Ecto neural progenitor cell (in vitro differentiated cells): Measurements from ENCODE around the gene CASP3.
"Not testable (repeated sequence)": the region's sequence is repeated elsewhere in the genome, so short reads cannot be mapped to it uniquely, and the experiment has no call there.

Experiments used
- DNase-seq: peaks from one replicate; pipeline ENCODE4 v3.0.0-alpha.2; 2018; ENCODE audit warnings: low spot score

The CASP3 gene

DNA sequence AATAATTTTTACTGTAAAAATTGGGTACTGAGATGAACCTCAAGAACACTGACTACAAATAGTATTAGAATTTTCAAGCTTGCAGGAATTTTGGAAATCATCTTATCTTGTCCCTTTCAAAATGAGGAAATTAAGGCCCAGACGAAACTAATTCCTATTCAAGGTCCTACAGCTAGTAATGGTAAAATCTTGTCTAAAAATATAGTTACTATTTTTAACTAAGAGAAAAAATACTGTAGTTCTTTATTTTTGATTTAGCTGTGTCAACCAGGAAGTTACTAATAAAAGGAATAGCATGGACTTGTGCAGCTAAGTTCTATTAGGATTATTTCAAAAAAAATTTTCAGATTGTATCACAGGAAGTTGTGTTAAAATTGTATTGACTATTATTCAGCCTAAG lies 13.0 kb upstream of the CASP3 start:
- DNase-seq, result no peak

DNA sequence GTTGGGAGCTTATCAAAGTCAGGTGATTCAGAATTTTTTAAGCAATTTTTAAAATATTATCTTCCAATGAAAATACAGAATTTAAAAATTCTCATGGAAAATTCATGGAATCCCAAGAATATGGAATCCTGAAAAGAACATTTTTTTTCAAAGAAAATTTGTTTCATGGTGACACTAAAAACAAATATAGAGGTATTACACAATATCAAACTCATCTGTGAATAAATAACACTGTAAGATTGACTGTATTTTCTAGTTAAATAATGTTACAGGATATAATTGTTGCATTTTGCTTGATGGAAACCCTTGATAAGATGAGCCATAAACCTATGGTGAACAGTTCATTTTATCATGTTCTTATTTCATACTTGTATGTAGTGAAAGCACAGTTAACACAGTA lies 11.7 kb upstream of the CASP3 start:
- no peak for DNase-seq

DNA sequence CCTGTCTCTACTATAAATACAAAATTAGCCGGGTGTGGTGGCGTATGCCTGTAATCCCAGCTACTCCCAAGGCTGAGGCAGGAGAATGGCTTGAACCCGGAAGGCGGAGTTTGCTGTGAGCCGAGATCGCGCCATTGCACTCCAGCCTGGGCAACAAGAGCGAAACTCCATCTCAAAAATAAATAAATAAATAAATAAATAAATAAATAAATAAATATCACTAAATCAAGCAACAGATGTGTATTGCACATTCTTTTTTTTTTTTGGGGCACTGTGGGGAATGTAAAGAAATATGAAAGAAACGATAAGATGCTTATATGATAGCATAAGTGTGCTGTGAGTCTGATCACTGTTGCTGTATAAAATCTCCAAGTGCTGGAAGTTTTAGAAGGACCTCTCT lies 8.6 kb upstream of the CASP3 start:
- DNase-seq, result not testable (repeated sequence)

DNA sequence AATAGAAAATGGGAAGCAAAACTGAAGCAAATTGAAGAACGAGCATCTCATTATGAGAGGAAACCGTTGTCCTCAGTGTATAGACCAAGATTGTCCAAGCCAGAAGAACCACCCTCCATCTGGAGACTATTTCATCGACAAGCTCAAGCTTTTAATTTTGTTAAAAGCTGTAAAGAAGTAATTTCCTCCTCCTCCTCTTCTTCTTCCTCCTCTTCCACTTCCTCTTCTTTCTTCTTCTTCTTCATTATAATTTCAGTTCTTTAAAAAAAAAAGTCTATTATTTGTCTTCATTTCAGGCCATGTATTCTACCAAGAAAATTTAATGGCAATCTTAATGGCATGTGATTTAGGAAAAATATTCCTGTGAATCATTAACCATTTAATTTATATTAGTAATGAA lies 7.9 kb upstream of the CASP3 start:
- DNase-seq, result no peak

DNA sequence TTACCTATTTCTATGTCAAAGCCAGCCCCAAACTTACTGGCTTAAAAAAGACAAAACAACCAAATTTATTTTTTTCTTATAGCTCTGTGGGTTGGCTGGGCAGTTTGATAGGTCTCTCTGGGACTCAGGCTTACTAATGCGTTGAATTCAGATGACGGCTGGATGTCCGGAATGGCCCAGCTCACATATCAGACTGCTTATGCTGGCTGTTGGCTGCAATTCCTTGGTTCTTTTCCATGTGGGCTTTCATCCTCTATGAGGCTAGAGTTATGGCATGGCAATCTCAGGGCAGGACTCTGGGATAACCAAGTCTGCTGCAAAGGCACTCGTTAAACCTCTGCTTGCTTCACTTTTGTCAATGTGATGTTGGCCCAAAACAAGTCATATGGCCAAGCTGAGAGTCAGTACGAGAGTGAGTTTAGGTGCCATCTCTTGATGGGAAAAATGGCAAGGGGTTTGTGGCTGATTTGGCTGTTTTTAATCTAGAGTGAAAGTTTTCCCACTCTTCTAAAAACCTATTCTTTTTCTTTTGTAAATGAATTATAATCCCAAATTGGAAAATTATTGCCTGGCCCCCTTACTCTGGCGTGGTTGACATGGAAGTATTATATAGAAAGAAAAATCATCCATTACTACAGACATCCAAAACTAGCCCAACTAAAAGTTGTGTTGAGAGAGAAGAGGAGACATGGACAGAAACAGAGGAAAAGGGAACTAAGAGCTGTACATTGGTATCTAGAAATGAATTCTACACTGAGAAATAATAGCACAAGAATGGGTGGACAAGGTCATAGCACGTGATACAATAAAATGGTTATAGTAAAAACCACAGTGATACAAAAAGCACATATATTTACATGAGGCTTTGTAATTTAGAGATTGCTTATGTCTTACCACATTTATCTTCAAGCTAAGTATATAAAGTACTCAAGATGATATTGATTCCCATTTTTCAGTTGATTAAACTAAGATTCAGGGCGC lies 6.9 kb upstream of the CASP3 start:
- no peak for DNase-seq

DNA sequence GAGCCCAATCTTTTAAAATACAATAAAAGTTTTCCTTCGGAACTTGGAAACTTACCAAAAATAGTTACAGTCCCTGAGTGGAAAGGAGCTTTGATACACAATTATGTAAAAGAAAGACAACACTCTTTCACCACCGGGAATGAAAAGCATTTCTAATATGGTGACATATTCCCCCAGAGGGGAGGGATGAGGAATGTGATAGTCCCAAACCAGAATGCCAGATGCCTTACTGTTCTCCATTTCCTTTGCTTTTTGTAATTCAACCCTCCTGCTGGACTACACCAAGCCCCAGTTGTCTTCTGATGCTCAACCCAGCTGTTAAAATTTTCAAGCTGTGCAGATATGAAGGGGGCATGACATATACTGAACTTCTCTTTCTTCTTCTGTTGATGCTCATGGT lies 4.4 kb upstream of the CASP3 start:
- DNase-seq, result no peak

DNA sequence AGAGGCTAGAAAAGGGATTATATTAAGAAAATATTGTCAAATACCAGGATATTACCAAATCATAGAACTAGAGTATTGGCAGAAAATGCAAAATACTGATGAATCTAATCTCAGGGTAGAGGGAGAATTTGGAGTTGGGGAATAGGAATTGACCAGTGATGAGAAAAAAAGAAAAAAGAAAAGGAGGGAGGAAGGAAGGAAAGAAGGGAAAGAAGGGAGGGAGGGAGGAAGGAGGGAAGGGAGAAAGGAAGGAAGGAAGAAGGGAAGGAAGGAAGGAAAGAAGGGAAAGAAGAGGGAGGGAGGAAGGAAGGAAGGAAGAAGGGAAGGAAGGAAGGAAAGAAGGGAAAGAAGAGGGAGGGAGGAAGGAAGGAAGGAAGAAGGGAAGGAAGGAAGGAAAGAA lies 3.4 kb upstream of the CASP3 start:
- not testable (repeated sequence) for DNase-seq

DNA sequence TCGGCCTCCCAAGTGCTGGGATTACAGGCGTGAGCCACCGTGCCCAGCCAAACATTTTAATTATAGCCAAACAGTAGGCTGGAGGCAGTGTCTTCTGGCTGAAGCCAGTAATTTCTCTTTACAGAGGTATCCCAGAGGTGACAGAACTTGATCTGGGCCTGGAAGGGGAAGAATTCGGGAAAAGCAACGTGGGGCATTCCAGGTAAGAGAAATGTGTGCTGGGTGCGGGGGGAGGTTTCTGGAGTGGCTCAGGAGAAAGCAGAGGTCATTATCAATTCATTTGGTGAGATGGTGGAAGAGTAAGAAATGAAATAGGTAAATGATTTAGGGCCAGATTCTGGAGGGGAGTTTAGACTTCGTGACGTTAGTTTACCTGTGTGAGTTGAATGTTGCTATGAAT lies 2.7 kb upstream of the CASP3 start:
- no peak for DNase-seq

DNA sequence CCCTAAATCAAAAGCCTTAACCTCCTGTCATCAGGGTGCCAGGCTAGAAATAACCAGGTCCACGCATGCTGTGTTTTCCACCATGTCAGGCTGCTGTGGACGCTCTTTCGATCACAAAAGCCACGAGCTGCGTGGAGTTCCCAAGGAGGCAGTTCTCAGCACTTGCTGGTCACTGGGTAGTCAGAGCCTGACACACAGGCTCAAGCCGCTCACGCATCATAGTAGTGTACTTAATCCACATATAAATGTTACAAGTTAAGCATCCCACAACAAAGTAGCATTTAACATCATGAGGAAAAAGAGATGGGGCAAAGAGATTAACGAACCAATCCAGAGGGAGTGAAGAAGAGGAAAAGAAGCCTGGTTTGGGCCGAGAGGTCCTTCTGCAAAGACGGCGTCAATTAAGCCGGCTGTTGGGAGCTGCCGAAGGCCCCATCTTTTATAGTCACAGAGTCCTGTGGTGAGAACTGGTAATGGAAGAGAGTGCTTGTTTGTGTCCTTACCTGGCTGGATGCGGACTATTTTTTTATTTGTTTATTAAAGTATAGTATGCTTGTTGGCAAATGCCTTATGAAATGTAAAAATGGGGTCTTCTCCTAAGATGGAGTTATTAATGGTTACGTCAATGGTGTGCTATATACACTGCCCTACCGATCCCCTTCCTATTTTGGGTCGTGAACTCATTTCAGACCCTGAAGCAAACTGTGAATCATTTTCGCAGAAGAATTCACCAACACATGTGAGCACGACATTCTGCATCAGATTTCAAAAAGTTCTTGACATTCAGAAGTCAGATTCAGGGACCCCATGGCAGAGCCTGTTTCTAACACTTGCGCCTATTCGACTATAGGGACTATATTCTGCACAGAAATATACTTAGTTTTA lies 966 bp upstream of the CASP3 start:
- peak; percentile 62 for DNase-seq

DNA sequence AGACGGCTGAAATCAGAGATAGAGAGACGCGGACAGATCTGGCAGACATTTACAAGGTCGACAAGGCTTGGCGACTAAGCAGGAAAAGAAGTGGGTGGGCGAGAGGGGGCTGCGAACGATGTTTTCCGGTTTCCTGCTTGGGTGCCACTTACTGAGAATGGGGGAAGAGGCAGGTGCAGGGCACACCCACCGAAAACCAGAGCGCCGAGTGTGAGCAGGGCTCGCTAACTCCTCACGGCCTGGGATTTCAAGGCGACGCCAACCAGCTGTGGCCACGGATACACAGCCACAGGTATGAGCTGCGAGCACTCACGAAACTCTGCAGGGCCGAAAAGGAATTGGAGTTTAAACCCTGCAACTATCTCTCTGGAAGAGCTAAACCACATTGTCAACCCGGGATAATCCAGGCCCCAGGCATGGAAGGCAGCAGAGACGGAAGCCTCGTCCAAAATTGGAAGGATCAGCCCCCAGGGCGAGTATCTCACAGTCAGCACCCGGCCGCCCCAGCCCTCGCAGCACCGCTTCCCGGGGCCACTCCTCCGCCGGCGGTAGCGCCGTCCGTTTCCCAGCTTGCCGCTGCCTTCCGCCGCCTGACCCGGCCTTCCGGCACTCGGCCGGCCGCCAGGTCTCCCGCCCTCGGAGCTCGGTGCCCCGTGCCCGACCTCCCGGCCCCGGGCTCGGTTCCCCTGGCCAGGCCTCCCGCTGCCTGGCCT lies 778 bp downstream of the CASP3 start:
- peak; percentile 75 for DNase-seq

DNA sequence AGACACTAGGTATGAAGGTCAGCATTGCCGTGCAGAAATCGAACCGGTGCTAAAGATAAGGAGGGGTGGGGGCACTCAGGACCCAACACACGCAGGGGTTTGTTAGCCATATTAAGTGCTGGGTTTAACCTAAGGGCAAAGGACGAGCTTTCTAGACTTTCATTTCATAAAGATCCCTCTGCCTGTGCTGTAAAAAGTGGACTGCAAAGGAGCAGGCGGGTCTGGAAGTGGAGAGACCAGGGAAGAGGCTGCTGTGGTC lies 1.3 kb downstream of the CASP3 start:
- no peak for DNase-seq

DNA sequence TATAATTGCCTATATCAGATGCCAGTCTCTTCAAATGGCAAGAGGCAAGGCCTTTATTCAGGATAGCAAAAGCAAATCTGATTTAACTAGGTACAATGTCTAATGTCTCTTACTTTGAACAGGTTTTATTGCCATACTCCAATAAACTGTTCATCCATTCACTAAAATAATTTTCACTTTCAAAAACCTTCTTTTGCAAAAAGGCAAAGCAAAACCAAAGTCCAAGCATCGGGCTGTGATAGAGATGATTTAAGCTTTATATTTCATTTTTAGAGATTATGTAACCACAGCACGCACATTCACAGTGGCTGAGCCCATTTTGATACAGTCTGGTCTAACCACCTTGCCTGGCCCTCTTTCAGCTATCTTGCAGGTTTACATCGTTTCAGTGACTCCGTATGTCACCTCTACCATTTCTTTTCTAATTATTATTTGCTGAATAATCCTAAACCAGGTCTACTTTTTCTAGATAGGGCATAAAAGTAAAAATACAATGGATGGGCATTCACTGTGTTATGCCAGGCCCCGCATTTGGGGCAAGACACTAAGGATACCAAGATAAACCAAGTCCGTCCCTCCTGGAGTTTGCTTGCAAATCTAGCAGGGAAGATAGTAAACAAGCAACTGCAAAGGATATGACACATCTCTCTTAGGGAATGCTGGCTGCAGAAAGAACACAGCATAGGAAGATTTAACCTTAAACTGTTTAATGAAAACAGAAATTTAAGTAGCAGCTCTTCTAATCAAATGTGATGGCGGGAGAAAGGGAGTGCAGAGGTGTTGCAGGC lies 1.8 kb downstream of the CASP3 start:
- no peak for DNase-seq

DNA sequence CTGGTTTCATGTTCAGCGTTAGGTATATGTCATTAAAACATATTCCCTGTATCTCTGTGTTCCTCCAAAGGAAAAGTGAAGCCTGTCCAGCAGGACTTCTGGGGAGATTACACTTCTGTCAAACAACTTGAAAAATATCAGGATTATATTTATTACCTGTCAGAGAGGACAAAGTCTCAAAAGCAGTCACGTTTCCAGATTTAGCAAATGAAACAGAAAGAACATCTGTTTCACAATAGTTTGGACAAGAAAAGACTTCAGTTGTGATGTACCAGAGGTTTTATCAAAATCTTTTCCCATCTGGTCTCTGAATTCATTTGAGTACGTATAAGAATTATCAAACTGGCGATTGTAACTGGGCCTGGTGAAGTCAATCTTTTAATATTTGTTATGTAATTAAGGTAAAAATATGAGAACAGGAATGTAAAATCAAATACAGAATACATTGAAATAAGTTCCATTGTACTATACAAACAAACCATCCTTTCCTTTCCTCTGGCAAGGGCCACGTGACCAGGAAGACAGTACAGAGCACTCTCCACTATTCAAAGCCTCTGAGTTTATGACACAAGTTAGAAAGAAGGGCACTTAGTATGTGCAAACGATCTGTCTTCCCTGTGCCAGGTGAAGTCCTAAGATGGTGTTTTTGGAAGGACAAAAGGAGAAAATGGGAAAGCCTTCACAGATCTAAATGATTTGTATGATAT lies 3.2 kb downstream of the CASP3 start:
- no peak for DNase-seq

DNA sequence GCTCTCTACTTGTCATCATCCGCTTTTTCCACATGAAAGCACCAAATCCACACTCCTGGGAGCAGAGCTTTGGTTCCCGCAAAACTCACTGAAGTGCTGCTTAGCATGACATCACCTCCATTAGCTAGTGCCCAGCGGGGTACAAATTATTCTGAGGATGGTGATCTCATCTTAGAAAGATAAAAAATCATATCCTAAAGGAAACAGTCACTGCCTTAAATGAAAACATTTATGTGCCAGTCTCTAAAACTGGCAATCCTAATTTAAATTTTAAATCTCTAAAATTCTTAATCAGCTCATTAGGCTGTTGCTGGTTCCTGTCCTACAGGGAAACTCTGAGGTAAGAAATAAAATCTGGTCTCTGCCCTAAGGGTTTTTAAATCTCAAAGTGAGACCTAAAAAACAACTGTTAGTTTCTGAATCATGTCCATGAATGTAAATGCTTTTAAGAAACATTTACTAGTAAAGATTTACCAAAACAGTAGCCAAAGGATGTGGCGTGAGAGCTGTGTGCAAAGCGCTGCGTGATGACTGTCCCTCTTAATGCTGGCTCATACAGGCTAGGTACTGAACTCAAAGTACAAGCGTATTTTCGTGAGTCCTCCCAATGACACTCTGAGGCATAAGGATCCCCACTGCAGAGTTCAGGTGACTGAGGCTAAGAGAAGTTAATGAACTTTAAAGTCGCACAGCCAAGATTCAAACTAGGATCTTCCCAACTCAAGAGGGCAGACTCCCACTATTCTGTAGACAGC lies 4.5 kb downstream of the CASP3 start:
- no peak for DNase-seq

DNA sequence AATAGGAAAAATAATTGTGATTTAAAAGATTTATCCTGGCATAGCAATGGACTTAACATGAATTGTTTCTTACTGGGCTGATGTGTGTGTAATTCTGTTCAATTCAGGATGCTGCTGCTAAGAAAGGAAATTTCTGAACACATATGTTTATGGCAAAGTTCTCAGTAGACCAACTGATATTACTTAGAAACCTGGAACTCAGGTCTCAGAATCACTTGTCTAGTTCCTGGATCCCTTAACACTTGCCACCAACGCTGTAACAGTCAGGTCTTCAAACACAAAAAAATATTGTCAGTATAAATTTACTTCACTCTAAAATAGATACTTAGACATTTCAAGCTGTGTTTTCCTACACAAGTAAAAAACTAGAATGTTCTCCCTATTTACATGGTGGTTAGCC lies 5.5 kb downstream of the CASP3 start:
- DNase-seq, result no peak

DNA sequence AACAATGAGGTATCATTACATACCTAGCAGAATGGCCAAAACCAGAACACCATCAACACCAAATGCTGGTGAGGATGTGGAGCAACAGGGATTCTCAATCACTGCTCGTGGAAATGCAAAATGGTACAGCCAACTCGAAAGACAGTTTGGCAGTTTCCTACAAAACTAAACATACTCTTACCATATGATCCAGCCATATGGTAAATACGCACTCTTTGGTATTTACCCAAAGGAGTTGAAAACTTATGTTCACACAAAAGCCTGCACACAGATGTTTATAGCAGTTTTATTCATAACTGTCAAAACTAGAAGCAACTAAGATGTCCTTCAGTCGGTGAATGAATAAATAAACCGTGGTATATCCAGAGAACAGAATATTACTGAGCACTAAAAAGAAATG lies 7.8 kb downstream of the CASP3 start:
- DNase-seq, result no peak

DNA sequence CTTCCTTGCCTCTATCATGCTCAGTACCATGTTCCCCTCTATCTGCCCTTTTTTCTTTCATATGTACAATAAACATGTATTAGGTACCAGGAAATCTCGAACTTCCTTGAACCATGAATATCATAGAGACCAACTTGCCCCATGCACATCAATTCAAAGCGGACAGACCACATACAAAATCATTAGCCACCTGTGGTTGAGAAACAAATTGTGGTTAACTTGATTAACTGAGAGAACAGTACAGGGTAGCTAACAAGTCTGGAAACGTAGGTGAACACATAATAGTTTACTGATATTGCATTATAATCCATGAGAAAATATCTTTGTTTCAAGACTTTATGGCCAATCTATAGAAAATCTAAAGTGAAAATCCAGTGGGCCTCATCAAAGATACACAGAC lies 8.2 kb downstream of the CASP3 start:
- no peak for DNase-seq

DNA sequence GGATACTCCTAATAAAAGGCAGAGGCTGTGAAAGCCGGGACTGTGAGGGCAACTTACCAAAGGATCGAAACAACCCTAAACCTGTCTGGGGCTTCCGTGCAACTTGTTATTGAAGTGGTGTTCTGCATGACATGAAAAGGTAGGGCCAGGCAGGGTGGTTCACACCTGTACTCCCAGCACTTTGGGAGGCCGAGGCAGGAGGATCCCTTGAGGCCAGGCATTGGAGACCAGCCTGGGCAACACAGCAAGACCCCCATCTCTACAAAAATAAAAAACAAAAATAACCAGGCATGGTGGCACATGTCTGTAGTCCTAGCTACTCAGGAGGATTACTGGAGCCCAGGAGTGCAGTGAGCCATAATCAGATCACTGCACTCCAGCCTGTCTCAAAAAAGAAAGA lies 12.3 kb downstream of the CASP3 start:
- DNase-seq, result no peak

DNA sequence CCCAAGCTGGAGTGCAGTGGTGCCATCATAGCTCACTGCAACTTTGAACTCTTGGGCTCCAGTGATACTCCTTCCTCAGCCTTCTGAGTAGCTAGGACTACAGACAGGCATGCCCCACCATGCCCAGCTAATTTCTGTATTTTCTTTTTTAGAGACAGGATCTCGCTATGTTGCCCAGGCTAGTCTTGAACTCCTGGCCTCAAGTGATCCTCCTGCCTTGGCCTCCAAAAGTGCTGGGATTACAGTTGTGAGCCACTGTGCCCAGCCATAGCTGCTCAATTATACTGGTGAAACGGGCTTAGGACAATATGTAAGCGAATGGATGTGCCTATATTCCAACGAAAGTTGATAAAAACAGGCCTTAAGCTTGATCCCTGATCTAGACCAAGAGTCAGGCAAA lies 13.1 kb downstream of the CASP3 start:
- no peak for DNase-seq

DNA sequence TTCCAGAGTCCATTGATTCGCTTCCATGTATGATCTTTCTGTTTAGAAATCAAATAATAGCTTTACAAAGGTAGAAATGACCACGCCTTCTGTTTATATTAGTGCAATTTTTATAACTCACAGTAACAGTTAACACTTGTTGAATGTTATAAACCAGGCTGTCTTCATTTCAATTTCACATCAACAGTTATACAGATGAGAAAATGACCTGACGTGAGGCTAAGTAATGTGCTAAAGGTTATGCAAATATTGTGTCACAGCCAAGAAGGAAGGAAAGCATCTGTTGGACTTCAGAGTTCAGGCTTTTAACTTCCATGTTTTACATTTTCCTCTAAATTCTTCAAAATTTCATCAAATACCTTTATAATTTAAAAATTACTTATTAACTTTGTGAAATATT lies 13.9 kb downstream of the CASP3 start:
- DNase-seq, result no peak

DNA sequence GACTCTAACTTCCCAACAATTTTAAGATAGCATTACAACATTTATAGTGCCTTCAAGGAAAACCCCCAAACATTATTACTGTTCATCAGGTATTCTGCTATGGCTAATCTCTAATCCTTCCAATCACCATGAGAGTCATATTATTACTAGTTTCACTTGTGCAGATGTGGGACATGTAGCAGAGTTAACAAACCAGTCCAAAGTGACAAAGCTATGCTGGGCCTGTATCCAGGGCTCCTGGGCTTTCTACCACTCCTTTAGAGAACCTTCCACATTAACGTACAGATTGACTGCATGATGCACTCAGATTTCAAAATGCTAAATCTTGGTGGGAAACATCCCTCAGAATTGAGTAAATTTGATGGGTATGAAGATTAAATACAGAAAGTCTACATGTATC lies 16.4 kb downstream of the CASP3 start:
- DNase-seq, result no peak
